DMS79 treated with DMSO at 0.1 percent for 48 hours (cell line): ENCODE results near the gene UGT1A1.

Experiments
- DNase-seq: peaks from one replicate; lab custom pipeline; 2025; lab: John Stamatoyannopoulos, UW

Gene UGT1A1

DNA sequence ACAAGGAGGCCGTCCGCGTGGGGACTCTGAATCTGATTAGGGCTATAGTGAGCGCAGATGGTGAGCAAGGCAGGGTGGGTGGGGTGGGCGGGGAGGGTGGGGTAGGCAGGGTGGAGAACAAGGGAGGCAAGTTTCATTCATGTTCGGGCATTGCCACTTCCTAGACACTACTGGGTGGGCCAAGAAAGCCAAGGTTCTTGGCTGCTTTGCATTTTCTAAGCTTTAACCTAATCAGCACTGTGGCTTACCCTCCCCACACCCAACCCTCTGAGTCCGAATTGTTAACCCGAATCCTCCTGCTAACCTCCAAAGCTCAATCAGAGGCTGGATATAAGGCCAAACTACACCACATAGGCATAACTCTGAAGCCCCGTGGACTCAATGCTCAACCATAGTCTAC, 36.2 kb downstream of the UGT1A1 start:
- no peak for DNase-seq

DNA sequence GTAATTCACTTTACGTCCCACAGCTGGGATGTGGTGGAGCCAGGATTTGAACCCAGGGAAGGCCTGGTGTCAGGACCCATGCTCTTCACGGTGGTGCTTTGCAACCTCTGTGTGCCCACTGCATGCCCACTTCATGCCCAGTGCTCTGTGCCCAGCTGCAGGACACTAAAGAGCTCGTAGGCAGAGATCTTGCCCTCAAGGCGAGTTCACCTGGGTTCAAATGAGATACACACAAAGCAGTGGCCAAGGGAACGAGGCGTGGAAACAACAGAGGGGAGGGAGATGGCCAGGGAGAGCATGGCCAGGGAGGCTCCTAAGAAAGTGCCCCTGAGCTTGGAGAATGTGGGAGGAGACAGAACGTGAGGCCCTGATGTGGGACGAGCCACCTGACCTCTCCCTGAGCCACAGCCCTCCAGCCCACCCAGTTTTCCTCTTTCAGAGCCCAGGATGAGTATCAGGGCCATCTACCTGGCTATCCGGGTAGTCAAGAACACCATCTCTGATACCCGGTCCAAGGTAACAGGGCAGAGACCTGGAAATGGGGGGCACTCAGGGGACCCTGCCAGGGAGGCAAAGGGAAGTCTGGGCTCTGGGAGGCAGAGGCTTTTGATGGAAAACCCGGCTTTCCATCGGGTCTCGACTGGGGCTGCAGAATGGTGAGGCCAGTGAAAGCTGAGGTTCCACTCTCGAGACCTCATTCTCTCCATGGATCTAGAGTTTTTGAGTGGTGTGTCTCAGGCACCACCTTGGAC, 38.4 kb downstream of the UGT1A1 start:
- DNase-seq = no peak

DNA sequence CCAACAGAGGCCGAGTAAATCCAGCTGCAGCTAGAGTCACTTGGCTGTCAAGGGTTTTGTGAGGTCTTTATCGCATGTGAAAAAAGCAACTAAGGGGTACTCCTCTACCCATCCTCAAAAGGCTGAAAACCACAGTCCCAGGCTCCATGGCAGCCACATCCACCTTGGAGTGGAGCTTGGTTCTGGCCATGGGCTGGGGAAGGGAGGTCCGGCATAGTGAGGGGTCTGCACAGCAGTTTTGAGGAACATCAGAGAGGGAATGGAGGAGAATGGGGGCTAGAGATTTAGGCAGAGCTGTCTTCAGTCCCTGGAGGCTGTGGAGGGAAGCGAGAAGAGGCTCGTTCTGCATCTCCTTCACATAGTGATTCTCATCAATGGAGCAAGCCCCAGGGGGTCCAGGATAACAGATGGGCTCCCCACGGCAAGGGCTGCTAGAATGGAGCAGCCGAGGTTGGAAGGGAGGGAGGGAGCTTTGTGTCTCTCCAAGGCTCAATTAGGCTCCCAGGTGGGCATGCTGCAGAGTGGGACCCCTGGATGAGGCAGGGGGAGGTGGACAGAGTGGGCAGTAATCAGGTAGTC, 39.1 kb downstream of the UGT1A1 start:
- no peak for DNase-seq

DNA sequence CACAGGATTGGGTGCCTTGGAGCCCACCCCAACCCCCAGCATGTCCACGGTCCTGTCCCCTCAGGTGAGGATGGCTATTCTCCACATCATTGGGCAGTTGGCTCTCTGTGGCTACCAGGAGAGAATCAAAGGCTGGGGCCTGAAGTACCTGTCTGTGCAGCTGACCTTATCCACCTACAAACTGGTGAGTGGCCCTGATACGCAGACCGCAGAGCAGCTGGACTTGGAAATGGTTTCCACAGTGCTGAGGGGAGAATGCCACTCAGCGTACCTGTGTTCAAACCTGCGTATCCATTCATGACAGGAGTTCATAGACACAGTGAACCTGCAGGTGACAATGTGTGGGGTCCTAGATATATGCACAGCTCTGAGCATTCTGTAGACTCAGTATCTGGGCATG, 39.6 kb downstream of the UGT1A1 start:
- no peak for DNase-seq

DNA sequence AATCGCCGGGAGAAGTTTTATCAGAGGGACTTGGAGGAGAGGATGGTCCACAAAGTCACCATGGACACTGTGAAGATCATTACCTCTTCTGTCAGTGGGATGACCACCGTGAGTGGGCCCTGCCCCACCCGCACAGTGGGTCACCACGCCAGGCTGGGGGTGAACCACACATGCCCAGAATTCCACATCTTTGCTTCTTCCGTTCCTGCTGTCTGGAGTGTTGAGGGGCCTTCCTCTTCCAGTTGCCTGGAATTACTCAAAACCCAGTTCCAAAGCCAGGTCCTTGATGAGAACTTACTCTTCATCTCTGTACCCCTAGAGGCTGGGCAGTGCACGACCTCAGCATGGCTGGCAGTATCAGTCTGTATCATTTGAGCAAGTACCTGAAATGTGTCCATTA, 40.1 kb downstream of the UGT1A1 start:
- DNase-seq = no peak

DNA sequence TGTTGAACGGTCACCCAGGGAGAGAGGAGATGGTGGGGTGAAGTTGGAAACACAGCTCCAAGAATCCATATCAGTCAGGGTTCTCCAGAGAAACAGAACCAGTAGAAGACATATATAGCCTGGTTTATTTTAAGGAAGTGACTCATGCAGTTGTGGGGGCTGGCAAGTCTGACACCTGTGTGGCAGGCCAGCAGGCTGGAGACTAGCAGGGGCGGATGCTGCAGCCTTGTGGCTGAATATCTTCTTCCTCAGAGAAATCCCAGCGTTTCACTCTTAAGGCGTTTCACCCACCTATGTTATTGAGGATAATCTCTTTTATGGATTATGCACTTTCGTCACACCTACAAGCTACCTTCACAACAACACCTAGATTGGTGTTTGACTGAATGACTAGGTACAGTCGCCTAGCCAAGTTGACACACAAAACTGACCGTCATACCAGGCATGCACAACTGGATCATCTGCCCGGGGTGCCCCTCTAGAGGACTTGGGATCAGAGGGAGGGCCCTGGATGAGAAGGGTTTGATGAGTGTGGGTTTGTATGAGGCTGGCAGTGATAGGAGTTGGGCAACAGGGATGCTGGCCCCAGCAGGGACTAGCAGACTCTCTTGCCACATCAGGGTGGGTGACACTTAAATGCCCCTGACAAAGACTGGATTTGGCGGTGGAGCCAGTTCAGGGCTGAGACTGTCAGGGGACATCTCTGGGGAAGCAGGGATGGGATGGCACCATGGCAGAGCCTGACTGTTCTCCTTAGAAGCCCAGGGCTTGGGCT, 41.5 kb downstream of the UGT1A1 start:
- no peak for DNase-seq

DNA sequence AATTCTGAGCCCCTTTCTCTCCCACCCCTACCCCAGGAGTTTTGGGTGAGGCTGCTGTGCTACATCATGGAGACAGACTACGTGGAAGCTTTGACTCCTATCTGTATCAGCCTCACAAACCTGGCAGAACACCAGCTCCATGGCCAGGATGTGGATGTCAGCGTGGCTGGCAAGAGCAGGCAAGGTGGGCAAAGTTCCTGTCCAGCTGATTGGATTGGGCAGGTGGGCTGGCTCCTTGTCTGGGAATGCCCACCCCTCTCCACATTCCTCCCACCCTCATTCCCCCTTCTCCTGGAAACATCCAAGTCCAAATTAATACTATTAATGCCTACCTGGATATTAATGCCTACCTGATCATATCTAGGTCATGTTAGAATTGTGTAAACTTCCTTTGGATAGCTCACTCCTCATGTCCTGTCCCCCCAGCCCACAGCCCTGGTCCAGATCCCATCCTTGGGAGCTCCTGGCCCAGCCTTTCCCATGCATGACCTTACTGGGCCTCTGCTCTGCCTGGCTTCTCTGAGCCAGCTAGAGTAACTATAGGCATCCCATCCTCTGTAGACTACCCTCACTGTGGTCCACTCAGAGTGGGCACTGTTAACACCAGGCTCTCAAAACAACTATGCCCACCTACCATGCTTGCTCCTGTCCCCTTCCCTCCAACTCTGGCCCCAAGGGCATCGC, 42.2 kb downstream of the UGT1A1 start:
- DNase-seq = no peak

DNA sequence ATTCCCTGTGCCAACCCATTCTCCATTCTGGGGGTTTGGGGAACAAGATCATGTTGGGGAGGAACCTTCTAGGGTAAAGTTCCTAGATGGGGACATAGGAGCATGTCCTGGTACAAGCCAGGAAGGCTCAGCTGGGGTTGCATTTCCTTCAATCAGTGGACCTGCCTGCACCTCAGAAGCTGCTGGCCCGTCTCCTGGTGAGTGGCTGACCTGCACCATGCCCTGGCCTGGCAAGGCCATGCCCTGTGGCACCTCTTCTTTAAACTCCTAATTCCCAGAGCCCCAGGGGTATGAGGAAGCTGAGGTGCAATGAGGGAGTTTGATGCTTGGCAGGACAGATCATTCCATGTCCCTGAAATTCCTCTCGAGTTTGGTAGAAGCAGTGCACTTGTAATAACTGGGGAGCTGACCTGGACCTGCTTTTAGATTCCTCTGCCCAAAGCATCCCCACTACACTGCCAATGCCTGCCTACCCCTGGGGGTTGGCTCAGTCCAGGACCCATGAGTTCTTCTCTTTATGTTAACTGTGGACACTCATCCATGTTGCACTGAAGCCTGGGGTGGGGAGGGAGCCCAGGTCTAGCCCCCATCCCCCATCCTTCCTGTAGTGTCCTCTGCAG, 43.3 kb downstream of the UGT1A1 start:
- no peak for DNase-seq

DNA sequence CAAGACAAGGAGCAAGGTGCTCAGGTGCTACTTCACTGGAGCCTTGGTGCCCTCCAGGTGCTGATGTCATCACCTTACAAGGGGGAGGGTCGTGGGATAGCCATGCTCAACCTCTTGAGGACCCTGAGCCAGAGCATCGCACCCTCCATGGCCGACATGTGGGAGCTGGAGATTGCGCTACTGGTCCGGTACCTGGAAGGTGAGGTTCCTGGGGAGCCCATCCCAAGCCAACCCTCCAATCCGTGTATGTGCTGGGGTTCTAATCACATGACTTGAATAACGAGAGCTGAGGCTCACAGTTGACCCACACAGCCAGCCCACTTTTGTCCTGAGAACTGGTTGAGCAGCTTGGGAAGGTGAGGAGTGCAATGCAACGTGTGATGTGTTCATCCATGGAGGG, 43.9 kb downstream of the UGT1A1 start:
- no peak for DNase-seq

DNA sequence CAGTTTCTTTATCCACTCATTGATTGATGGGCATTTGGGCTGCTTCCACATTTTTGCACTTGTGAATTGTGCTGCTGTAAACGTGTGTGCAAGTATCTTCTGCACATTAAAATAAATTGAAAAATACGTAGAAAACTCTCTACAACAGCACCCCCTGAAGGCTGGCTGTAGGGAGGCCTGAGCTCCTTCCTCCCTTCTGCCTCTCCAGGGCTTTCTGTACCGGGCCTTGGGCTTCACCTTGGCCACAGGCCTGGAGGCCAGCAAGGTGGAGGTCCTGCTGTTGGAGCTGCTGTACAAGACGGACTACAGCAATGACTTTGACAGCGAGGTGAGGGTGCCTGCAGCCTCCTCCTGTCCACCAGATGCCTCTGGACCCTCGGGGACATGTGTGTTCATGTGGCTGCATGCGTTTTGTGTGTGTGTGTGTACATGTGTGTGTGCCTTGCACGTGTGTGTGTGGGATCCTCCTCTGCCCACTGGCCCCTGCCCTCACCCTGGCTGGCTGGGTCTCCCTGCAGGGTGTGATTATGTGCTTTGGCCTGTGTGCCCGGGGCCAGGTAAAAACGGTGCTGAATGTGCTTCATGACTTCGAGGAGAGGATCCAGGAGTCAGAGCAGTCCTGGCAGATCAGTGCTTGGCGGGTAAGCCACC, 47.3 kb downstream of the UGT1A1 start:
- no peak for DNase-seq

DNA sequence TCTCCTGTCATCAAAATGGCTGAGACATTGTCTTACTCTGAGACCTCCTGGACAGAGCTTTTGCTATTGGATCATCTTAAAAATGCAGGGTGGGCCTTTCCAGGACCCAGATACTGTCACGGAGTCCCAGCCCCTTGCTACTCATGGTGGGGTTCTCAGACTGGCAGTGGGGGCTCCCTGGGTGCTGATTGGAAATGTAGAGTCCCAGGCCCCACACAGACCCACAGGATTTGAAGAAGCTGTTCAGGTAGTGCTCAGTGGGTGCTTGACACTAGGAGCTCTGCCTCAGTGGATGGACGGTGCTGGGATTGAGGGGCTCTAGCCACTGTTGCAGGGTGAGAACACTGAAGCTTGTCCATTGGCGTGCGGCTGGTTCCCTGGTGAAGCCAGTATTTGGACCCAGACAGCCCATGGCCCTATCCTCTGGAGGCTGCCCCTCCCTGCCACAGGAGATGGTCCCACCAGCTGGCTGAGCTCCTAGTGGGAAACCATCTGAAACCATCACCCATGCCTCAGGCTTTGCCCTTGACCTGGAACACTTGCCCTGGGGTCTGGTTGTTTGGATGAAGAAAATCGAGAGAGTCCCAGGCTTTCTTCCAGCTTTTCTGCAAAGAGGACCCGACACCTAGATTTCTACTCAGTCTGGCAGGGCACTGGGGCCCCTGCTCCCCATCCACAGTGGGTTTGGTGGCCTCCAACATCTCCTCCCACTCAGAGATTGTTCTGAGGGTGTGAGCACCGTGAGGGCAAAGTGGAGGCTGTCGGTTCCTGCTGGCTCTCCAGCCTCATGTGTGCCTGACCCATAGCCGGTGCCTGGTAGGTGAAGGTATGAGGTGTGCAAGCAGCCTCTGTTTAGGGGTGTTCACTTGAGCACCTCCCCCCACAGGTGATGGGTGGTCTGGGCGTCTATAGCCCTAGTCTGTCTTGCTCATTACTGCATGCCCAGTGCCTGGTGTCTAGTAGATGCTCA, 48.2 kb downstream of the UGT1A1 start:
- DNase-seq = no peak

DNA sequence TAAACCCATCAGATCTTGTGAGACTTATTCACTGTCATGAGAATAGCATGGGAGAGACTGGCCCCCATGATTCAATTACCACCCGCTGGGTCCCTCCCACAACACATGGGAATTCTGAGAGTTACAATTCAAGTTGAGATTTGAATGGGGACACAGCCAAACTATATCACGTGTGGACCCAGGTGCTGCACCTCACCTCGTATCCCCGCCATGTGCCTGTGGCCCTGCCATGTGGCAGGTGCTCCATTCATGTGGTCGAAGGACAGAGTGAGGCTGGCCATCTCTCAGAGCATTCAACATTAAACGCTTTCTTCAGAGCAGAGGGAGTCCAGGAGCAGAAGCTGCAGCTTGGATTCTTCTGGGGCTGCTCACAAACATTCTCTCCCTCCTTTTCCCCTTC, 50.3 kb downstream of the UGT1A1 start:
- no peak for DNase-seq

DNA sequence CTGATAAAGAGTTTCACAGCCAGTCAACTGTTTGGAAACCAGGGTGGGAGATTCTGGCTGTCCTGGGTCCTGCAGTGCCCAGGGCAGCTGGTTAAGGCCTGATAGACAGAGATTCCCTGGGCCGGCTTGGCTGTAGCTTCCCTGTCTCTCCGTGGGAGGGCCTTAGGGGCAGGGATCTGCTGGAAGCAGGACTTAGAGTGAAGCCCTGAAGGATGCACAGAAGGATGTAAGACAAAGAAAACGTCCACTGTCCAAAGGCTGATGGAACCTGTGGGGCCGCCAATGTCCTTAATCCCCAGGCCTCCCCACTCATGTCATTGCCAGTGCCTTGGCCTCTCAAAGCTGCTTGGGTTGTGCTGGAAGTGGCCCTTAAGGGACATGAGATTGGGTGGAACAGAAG, 51.0 kb downstream of the UGT1A1 start:
- DNase-seq = no peak

DNA sequence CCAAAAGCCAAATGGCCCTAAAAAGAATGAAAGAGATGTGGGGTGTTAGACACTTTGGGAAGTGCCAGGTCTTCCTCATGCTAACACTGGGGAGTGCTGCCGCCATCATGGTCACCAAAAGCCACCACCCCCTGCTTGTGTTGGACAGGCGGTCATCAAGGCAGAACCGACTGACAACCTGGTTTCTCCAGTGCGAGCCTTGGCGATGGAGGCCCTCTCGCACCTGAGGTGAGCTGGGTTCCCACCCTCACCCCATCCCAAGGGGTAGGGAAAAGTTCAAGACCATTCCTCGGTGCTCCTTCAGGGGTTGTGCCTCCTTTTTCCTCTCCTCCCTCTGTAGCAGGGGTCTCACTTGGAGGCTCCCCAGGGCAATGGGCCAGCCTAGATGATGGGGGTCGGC, 51.7 kb downstream of the UGT1A1 start:
- DNase-seq = no peak

DNA sequence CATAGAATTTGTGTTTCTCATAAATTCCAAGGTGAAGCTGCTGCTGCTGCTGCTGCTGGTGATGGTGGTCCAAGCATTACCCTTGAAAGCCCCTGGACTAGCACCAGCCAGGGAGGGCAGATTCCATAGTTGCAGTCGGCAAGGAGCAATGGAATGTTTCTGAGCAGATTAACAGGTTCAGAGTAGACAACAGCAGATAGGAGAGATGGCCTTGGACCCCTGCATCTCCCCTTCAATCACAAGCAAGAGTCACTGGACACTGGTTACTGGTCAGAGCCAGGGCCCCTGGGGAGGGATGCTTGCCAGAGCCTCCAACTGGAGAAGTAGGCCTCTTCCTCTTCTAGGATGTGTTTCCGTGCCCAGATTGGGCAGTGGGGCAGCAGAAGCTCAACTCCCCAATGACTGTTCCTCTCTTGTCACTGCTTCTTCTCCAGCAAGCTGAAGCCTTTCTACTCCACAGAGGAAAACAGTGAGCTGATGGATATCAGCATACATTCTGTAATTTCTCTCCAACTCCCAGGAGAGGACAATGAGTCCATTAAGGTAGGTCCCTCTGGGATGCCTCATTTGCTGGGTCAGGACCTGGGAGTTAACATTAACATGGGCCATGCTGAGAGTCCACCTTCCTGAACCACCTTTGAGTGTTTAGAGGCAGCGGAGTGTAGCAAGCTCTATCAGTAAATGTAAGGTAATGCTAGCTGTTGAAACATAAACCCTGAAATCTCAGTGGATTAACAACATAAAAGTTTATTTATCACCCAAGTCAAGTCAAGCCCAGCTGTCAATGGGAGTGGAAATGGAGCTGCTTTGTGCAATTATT, 53.4 kb downstream of the UGT1A1 start:
- DNase-seq = no peak

DNA sequence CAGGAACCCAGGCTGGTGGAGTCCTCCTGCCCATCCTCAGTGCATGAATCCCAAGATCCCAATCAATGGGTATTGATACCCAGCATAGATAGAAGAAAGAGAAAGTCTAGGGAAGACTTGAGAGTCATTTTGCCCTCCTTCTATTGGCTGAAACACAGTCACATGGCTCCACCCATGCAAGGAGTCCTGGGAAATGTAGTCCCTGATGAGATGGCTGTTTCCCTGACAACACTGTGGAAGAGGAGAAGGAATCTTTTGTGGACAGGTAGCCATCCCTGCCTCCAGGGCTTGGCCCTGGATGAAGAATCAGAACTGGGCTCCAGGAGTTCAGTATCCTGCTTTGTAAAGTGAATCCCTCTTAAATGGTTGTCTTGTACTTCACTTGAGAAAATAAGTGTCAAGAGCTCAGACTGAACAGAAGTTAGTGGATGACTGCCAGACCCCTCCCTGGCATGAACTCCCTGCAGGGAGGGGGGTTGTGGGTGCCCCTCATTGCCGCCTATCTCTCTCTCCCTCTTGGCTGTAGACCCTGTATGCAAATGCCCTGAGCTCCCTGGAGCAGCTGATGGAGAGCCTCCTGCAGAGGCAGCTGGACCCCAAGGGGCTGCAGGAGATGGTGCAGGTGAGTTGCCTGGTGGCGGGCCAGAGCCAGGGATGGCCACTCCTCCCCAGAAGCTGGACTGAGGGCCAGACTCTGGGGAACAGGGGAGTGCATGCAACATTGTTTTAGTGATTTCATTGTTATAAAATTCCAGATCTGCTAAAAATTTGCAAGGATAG, 54.2 kb downstream of the UGT1A1 start:
- DNase-seq = no peak

DNA sequence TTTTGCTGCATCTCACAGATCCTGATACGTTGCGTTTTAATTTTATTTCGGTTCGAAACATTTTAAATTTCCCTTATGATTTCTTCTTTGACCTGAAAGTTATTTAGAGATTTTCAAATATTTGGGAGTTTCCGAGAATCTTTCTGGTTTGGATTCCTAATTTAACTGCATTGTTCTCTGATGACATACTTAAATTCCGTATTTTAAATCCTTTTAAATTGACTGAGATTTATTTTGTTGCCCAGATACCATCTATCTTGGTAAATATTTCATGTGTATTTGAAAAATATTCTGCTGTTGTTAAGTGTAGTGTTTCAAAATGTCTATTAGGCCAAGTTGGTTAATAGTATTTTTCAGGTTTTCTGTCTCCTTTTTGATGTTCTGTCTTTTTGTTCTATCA, 55.8 kb downstream of the UGT1A1 start:
- no peak for DNase-seq

DNA sequence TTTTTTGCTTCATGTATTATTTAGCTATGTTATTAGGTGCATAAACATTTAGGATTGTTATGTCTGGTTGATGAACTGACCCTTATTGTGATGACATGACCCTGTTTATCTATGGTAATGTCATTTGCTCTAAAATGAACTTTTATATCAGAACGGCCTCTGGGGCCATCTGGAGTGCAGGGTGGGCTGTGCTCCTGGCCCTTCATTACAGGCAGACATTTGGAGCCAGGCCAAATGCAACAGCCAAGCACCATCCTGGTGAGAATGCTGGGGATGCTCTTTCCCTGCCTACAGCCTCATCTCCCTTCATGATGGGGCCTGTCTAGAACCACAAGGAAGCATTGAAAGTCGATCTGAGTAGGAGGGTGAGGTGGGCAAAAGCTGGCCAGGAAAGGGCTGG, 56.3 kb downstream of the UGT1A1 start:
- no peak for DNase-seq

DNA sequence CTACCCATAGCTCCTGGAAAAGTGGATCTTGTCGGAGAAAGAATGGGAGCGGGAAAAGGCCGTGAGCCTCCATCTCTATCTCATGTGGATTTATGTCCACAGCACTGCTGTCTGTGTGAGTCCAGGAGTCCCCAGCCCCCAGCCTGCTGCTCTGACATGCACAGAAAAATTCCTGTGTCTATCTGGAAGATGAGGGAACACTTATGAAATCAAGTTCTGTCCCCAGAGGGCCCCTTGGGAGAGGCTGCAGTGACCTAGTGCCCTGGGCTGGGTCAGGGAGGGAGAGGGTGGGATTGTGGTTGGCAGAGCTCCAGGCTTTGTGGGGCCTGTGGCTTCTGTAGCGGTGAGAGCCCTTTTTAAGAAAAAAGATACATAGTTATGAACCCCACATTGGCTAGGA, 56.7 kb downstream of the UGT1A1 start:
- no peak for DNase-seq
